ENCODE measurements around the gene ULK2.

GRCh38 chr17:19727501-19728078 lies 140.1 kb downstream of the ULK2 start:
- TF ChIP-seq POLR2A (IDR thresholded peaks at IDR 0.05; ENCODE audit: low read depth, low read length) (no peak), POLR2AphosphoS5 (IDR thresholded peaks at IDR 0.05; ENCODE audit: low read depth, low read length) (no peak), TAF1 (IDR thresholded peaks at IDR 0.05; ENCODE audit: borderline replicate concordance, low read depth, low read length) (no peak)
